GM12878 (cell line): ENCODE results near the gene DYTN. TPM values are rescaled to one million over a fixed set of nuclear protein-coding genes. Genes with fewer than 3 reads are reported as not detected.
A peak's percentile ranks its signal among the peaks of the same experiment; 100 is the strongest.

Experiments used
- ATAC-seq: fragments of 200-7000 bp; cut with Tn5 transposase; 3 replicates; pipeline ENCODE4 v1.9.1; 2020; ENCODE audit warnings: mild to moderate bottlenecking, moderate library complexity
- BruUV-seq: library from RNA; stranded (reverse); fragments of 400-500 nt; replicated peaks from 2 replicates; lab custom pipeline; 2021; lab: Mats Ljungman, UMichigan
- CTCF ChIA-PET: fragments of 300-600 bp; sonication (Branson Sonifier 250); formaldehyde crosslinking; extraction: SDS; loops from one replicate; lab custom pipeline; 2021; ENCODE audit warnings: inconsistent platforms; lab: Yijun Ruan, JAX
- POLR2A ChIA-PET: fragments of 350-600 bp; formaldehyde crosslinking; extraction: SDS; loops from one replicate; lab custom pipeline; 2021; ENCODE audit warnings: inconsistent platforms; lab: Charles Lee
- RAD21 ChIA-PET: fragments of 300-600 bp; sonication (Branson Sonifier 250); formaldehyde crosslinking; loops from one replicate; lab custom pipeline; 2023; ENCODE audit warnings: antibody characterized with exemption; ENCODE audit not compliant: unreplicated experiment; lab: Charles Lee
- SMC1A ChIA-PET: fragments of 300-600 bp; sonication (Branson Sonifier 250); formaldehyde crosslinking; loops from one replicate; lab custom pipeline; 2023; ENCODE audit not compliant: unreplicated experiment, uncharacterized antibody; lab: Charles Lee
- DNase-seq: peaks from one replicate; pipeline ENCODE4 v3.0.0-alpha.2; 2011; ENCODE audit warnings: low read depth, low spot score
- FAIRE-seq: peaks from 3 replicates; lab custom pipeline; 2011; peaks lifted over from hg19 to GRCh38; lab: Jason Lieb, UNC
- H2AFZ ChIP-seq: 2 replicates; pipeline ENCODE4 v1.6.0; 2011; ENCODE audit warnings: low read depth, low read length, control low read depth; ENCODE audit not compliant: control insufficient read depth
- H3K27ac ChIP-seq: 2 replicates; pipeline ENCODE4 v1.5.1; 2011; ENCODE audit warnings: control low read depth; ENCODE audit not compliant: control insufficient read depth, insufficient read depth
- H3K27me3 ChIP-seq, 2 experiments: replicated peaks in 1 of 2; 2 replicates each; pipeline versions ENCODE4 v1.6.0 to v1.6.1; 2011; ENCODE audit warnings: low read length in 1 of 2; ENCODE audit not compliant: control insufficient read depth in 2 of 2, insufficient read depth in 2 of 2
- H3K36me3 ChIP-seq, 2 experiments: 2 replicates each; pipeline ENCODE4 v1.5.1; 2011; ENCODE audit warnings: low read length in 1 of 2; ENCODE audit not compliant: control insufficient read depth in 2 of 2, insufficient read depth in 2 of 2
- H3K4me1 ChIP-seq: 2 replicates; pipeline ENCODE4 v1.6.1; 2011; ENCODE audit warnings: mild to moderate bottlenecking, low read length, moderate library complexity, mixed read lengths; ENCODE audit not compliant: control insufficient read depth, insufficient read depth
- H3K4me2 ChIP-seq: 2 replicates; pipeline ENCODE4 v1.6.0; 2011; ENCODE audit warnings: control low read depth; ENCODE audit not compliant: control insufficient read depth, insufficient read depth
- H3K4me3 ChIP-seq: fragments of 200-600 bp; sonication (generic); 2 replicates; pipeline ENCODE4 v1.5.1; 2016
- H3K79me2 ChIP-seq: 2 replicates; pipeline ENCODE4 v1.6.0; 2011; ENCODE audit warnings: low read length; ENCODE audit not compliant: control insufficient read depth, insufficient read depth
- H3K9ac ChIP-seq: 2 replicates; pipeline ENCODE4 v1.8.0; 2011; ENCODE audit warnings: low read length, control low read depth, mixed read lengths; ENCODE audit not compliant: control insufficient read depth, insufficient read depth
- H3K9me3 ChIP-seq: replicated peaks from 3 replicates; pipeline ENCODE4 v1.5.1; 2011; ENCODE audit warnings: mild to moderate bottlenecking, low read length; ENCODE audit not compliant: control insufficient read depth, insufficient read depth
- H4K20me1 ChIP-seq: 2 replicates; pipeline ENCODE4 v1.6.0; 2011; ENCODE audit not compliant: control insufficient read depth, insufficient read depth
- BHLHE40 ChIP-seq, 2 experiments: fragments of 450-650 bp in 1 of 2; IDR thresholded peaks; 2 replicates each; pipeline ENCODE4 v1.6.1; 2011 to 2017; ENCODE audit warnings: low read depth in 2 of 2, borderline replicate concordance in 1 of 2, improper control_type of control experiment in 1 of 2, low read length in 1 of 2, mild to moderate bottlenecking in 1 of 2
- DPF2 ChIP-seq: fragments of 450-650 bp; IDR thresholded peaks from 2 replicates; pipeline ENCODE4 v1.6.1; 2017; ENCODE audit warnings: mild to moderate bottlenecking
- FOS ChIP-seq: IDR thresholded peaks from 3 replicates; pipeline ENCODE4 v1.6.1; 2011; ENCODE audit warnings: borderline replicate concordance; ENCODE audit not compliant: insufficient read length; ENCODE audit errors: extremely low read depth
- HCFC1 ChIP-seq: fragments of 150-350 bp; IDR thresholded peaks from 2 replicates; pipeline ENCODE4 v1.6.1; 2014; ENCODE audit warnings: low read length
- KDM1A ChIP-seq: fragments of 200-600 bp; sonication (generic); IDR thresholded peaks from 2 replicates; pipeline ENCODE4 v1.6.1; 2016; ENCODE audit warnings: borderline replicate concordance
- NFYA ChIP-seq: IDR thresholded peaks from 2 replicates; pipeline ENCODE4 v1.6.1; 2011; ENCODE audit warnings: low read depth, mild to moderate bottlenecking, low read length, improper control_type of control experiment, borderline replicate concordance
- PML ChIP-seq: IDR thresholded peaks from 2 replicates; pipeline ENCODE4 v1.6.1; 2012; ENCODE audit warnings: low read length, inconsistent platforms
- SMARCA5 ChIP-seq: fragments of 450-650 bp; IDR thresholded peaks from 2 replicates; pipeline ENCODE4 v1.6.1; 2017; ENCODE audit warnings: mild to moderate bottlenecking
- ZNF384 ChIP-seq: IDR thresholded peaks from 2 replicates; pipeline ENCODE4 v1.6.1; 2012; ENCODE audit warnings: low read depth, mild to moderate bottlenecking, low read length, improper control_type of control experiment, borderline replicate concordance
- WGBS: methylation state at CpG from one replicate; pipeline ENCODE4 v1.1.6; 2016; ENCODE audit warnings: low lambda C conversion rate; ENCODE audit not compliant: insufficient replicate concordance, insufficient coverage; ENCODE audit errors: missing lambda C conversion rate; 5-methylcytosine and 5-hydroxymethylcytosine counted together
- in situ Hi-C: fragments of 300-500 bp; cut with MboI; formaldehyde crosslinking; loops from 9 replicates; pipeline ENCODE4 v1.14.3; 2018; ENCODE audit warnings: mixed read lengths
- intact Hi-C: fragments of 100-400 bp; cut with micrococcal nuclease; formaldehyde crosslinking; loops from one replicate; pipeline ENCODE4 v1.14.2; 2022; ENCODE audit not compliant: unreplicated experiment
- polyA plus RNA-seq, 11 experiments: library from polyadenylated mRNA; depleted of rRNA in 4 of 11; unstranded in 6 of 11; stranded (reverse) in 5 of 11; fragments of >200 nt; fragmentation: Nextera tagmentation in 4 of 11; fragmentation: Illumina TruSeq in 1 of 11; extraction: Ambion mirVana in 4 of 11; extraction: Trizol in 1 of 11; gene quantifications; 1 replicate in 1 of 11; 2 replicates in 10 of 11; pipeline versions ENCODE4 v1.2.1 to v1.2.3, GENCODE V29; 2011 to 2016; ENCODE audit warnings: inconsistent platforms in 2 of 11, missing spikeins in 2 of 11, low read depth in 1 of 11
- total RNA-seq, 4 experiments: library from RNA; depleted of rRNA in 3 of 4; stranded (reverse); fragments of >200 nt in 3 of 4; fragmentation: Illumina TruSeq in 1 of 4; extraction: Trizol in 1 of 4; gene quantifications; 2 replicates each; pipeline versions ENCODE4 v1.2.1 to v1.2.3, GENCODE V29; 2013 to 2021
- TF ChIP-seq, protein P1 (sequence below): fragments of 450-650 bp; conservative IDR thresholded peaks from 2 replicates; pipeline ENCODE4 v1.6.1; 2017; ENCODE audit warnings: mild to moderate bottlenecking, moderate library complexity
- TF ChIP-seq, protein P2 (sequence below): fragments of 150-350 bp; IDR thresholded peaks from 2 replicates; pipeline ENCODE4 v1.6.1; 2016; ENCODE audit warnings: low read depth, low read length
- TF ChIP-seq, protein P3 (sequence below): IDR thresholded peaks from 2 replicates; pipeline ENCODE4 v1.6.1; 2012; ENCODE audit warnings: low read depth, low read length, improper control_type of control experiment
- TF ChIP-seq, protein P4 (sequence below): IDR thresholded peaks from 2 replicates; pipeline ENCODE4 v1.6.1; 2011; ENCODE audit warnings: borderline replicate concordance, low read depth, mild to moderate bottlenecking, moderate library complexity, low read length; ENCODE audit not compliant: insufficient read depth, poor library complexity, severe bottlenecking

DYTN gene
- total and polyA plus RNA-seq, 10 of the 15 experiments (the other 5 are each of a cell fraction or from before 2014, with no cell fraction given): 0.02 to 0.32 (median 0.09) TPM; not detected in 3

DNA sequence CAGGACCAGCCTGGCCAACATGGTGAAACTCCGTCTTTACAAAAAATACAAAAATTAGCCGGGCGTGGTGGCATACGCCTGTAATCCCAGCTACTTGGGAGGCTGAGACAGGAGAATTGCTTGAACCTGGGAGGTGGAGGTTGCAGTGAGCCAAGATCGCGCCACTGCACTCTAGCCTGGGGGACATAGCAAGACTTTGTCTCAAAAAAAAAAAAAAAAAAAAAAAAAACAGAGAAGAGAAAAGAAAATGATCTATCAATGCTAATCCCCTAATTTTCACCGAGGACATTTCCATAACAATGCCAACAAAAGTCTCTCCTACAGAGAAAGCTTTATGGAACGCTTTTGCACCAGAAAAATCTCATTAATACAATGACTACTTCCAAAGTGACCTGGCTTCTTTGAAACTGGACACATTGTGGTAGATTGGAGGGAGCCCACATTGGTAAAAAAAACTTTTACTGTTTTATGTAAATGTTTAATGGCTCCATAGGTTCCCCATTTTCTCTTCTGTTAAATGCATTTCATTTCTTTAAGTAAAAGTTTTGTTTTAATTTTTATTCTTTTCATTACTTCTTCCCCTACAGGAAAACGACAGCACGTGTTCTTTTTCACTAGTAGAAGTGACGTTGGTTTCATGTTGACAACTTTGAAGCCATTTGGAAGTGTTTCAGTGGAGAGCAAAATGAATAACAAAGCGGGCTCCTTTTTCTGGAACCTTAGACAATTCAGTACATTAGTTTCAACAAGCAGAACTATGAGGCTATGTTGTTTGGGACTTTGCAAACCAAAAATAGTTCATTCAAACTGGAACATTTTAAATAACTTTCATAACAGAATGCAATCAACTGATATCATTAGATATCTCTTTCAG is 48.1 kb upstream of the DYTN start:
- RAD21 ChIA-PET: interaction anchor here (1.8 kb wide), 1 partner anchor 16 kb away, joined by 5 read pairs; no protein-coding TSS in a partner anchor
- H3K4me3 ChIP-seq: peak overlapping the region; percentile 97
- H3K9me3 ChIP-seq: no peaks in the 10 kb centered on the region
- 55% methylated on average over 12 of the region's 12 CpGs for WGBS
- H3K9ac ChIP-seq: peak overlapping the region; percentile 95
- BruUV-seq: no TSS peak
- POLR2A ChIA-PET: interaction anchor here (0.7 to 1.0 kb wide), 5 partner anchors 8 to 1588 kb away, joined by 4 to 7 read pairs (median 5); partner anchors contain the start of gene KLF7
- CTCF ChIA-PET: interaction anchor here (1.5 to 2.5 kb wide), 2 partner anchors 14 to 17 kb away, joined by 4 to 10 read pairs; no protein-coding TSS in a partner anchor
- H2AFZ ChIP-seq: peak overlapping the region; percentile 97; the same call in 1 of the 2 replicates
- in situ Hi-C loops (no loop called here), intact Hi-C loops (no loop called here)
- SMC1A ChIA-PET: interaction anchor here (0.8 to 1.2 kb wide), 4 partner anchors 15 to 761 kb away, joined by 3 to 7 read pairs (median 4); no protein-coding TSS in a partner anchor
- H3K79me2 ChIP-seq: peaks cover 28% of the 10 kb centered on the region
- peak overlapping the region; percentile 54 for H3K4me2 ChIP-seq
- H4K20me1 ChIP-seq: no peaks in the 10 kb centered on the region
- DNase-seq (no peak), FAIRE-seq (no peak), ATAC-seq (peak; percentile 4)
- H3K27ac ChIP-seq: peak overlapping the region; percentile 92
- no peaks in the 10 kb centered on the region for H3K27me3 ChIP-seq
- peaks cover 0 to 4% of the 10 kb centered on the region in 2 experiments; a peak in 1 of 4 replicates for H3K36me3 ChIP-seq
- H3K4me1 ChIP-seq: peaks cover 2% of the 10 kb centered on the region; the same call in 1 of the 2 replicates
- TF ChIP-seq, protein P1, sequence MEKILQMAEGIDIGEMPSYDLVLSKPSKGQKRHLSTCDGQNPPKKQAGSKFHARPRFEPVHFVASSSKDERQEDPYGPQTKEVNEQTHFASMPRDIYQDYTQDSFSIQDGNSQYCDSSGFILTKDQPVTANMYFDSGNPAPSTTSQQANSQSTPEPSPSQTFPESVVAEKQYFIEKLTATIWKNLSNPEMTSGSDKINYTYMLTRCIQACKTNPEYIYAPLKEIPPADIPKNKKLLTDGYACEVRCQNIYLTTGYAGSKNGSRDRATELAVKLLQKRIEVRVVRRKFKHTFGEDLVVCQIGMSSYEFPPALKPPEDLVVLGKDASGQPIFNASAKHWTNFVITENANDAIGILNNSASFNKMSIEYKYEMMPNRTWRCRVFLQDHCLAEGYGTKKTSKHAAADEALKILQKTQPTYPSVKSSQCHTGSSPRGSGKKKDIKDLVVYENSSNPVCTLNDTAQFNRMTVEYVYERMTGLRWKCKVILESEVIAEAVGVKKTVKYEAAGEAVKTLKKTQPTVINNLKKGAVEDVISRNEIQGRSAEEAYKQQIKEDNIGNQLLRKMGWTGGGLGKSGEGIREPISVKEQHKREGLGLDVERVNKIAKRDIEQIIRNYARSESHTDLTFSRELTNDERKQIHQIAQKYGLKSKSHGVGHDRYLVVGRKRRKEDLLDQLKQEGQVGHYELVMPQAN: no peak
- TF ChIP-seq SMARCA5: no peak
- TF ChIP-seq FOS: no peak
- TF ChIP-seq, protein P2, sequence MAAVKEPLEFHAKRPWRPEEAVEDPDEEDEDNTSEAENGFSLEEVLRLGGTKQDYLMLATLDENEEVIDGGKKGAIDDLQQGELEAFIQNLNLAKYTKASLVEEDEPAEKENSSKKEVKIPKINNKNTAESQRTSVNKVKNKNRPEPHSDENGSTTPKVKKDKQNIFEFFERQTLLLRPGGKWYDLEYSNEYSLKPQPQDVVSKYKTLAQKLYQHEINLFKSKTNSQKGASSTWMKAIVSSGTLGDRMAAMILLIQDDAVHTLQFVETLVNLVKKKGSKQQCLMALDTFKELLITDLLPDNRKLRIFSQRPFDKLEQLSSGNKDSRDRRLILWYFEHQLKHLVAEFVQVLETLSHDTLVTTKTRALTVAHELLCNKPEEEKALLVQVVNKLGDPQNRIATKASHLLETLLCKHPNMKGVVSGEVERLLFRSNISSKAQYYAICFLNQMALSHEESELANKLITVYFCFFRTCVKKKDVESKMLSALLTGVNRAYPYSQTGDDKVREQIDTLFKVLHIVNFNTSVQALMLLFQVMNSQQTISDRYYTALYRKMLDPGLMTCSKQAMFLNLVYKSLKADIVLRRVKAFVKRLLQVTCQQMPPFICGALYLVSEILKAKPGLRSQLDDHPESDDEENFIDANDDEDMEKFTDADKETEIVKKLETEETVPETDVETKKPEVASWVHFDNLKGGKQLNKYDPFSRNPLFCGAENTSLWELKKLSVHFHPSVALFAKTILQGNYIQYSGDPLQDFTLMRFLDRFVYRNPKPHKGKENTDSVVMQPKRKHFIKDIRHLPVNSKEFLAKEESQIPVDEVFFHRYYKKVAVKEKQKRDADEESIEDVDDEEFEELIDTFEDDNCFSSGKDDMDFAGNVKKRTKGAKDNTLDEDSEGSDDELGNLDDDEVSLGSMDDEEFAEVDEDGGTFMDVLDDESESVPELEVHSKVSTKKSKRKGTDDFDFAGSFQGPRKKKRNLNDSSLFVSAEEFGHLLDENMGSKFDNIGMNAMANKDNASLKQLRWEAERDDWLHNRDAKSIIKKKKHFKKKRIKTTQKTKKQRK: no peak
- TF ChIP-seq ZNF384: no peak
- no peak for TF ChIP-seq BHLHE40 (IDR thresholded peaks at IDR 0.05; ENCODE audit: borderline replicate concordance in 1 of 2, low read depth in 2 of 2, low read length in 1 of 2)
- TF ChIP-seq DPF2: no peak
- TF ChIP-seq PML: no peak
- no peak for TF ChIP-seq NFYA
- TF ChIP-seq, protein P3, sequence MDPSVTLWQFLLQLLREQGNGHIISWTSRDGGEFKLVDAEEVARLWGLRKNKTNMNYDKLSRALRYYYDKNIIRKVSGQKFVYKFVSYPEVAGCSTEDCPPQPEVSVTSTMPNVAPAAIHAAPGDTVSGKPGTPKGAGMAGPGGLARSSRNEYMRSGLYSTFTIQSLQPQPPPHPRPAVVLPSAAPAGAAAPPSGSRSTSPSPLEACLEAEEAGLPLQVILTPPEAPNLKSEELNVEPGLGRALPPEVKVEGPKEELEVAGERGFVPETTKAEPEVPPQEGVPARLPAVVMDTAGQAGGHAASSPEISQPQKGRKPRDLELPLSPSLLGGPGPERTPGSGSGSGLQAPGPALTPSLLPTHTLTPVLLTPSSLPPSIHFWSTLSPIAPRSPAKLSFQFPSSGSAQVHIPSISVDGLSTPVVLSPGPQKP: no peak
- no peak for TF ChIP-seq KDM1A
- TF ChIP-seq, protein P4, sequence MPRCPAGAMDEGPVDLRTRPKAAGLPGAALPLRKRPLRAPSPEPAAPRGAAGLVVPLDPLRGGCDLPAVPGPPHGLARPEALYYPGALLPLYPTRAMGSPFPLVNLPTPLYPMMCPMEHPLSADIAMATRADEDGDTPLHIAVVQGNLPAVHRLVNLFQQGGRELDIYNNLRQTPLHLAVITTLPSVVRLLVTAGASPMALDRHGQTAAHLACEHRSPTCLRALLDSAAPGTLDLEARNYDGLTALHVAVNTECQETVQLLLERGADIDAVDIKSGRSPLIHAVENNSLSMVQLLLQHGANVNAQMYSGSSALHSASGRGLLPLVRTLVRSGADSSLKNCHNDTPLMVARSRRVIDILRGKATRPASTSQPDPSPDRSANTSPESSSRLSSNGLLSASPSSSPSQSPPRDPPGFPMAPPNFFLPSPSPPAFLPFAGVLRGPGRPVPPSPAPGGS: no peak
- no peak for TF ChIP-seq HCFC1
